ENCODE measurements around the gene RERE. TPM values are rescaled to one million over a fixed set of nuclear protein-coding genes. Genes with fewer than 3 reads are reported as not detected.

The RERE gene
- polyA plus RNA-seq, 1 of the 3 experiments (the other 2 are of a cell fraction), result 8.1 TPM

GRCh38 chr1:8494681-8495080, 322.8 kb downstream of the RERE start:
- Histone ChIP-seq H3K9me2 (no peaks in the 10 kb centered on the region), H3K27ac (ENCODE audit: low read depth in 2 of 2, low read length in 1 of 2) (no peak overlapping the region), H2AFZ (ENCODE audit: low read depth) (no peak overlapping the region), H3K36me3 (replicated peaks in 1 of 2; ENCODE audit: control insufficient read depth in 1 of 2, insufficient read depth in 2 of 2, low read length in 1 of 2) (peaks cover 10% of the 10 kb centered on the region in 2 experiments), H3K27me3 (ENCODE audit: insufficient read depth) (no peaks in the 10 kb centered on the region), H3K9ac (no peak overlapping the region), H3K4me3 (ENCODE audit: low read depth in 2 of 2, low read length in 1 of 2) (no peak overlapping the region), H3K4me1 (ENCODE audit: control insufficient read depth in 1 of 2, insufficient read depth in 2 of 2, low read depth in 1 of 2, low read length in 1 of 2) (peaks cover 0 to 4% of the 10 kb centered on the region in 2 experiments; a peak in 1 of 4 replicates), H3K9me3 (no peaks in the 10 kb centered on the region), H3F3A (replicated peaks; ENCODE audit: insufficient read depth) (peaks cover 8% of the 10 kb centered on the region), H3K79me2 (ENCODE audit: insufficient read depth) (no peaks in the 10 kb centered on the region; the same call in 1 of the 2 replicates), H4K20me1 (ENCODE audit: insufficient read depth) (no peaks in the 10 kb centered on the region), H3K4me2 (no peak overlapping the region)
- ChIA-PET POLR2A (no interaction called here), CTCF (interaction anchor here (1.3 kb wide), 1 partner anchor 146 kb away, joined by 3 read pairs; no protein-coding TSS in a partner anchor)
- 100% methylated on average over 3 of the region's 3 CpGs for WGBS (ENCODE audit: low lambda C conversion rate)
- TF ChIP-seq EP300 (IDR thresholded peaks at IDR 0.05; ENCODE audit: borderline replicate concordance in 1 of 2, low read depth in 1 of 2, low read length in 1 of 2) (no peak), CTCF (IDR thresholded peaks at IDR 0.05) (no peak), RFX5 (IDR thresholded peaks at IDR 0.05; ENCODE audit: low read length) (no peak), RCOR1 (IDR thresholded peaks at IDR 0.05; ENCODE audit: low read length) (no peak), POLR2AphosphoS5 (IDR thresholded peaks at IDR 0.05; ENCODE audit: low read depth, low read length) (no peak), MXI1 (IDR thresholded peaks at IDR 0.05; ENCODE audit: low read depth, low read length) (no peak), TAF1 (IDR thresholded peaks at IDR 0.05; ENCODE audit: borderline replicate concordance, low read depth, low read length) (no peak), GATA2 (CRISPR knock-in tag; IDR thresholded peaks at IDR 0.05) (no peak), FOXJ3 (CRISPR knock-in tag; IDR thresholded peaks at IDR 0.05) (no peak), NFIC (IDR thresholded peaks at IDR 0.05; ENCODE audit: borderline replicate concordance) (no peak), USF1 (IDR thresholded peaks at IDR 0.05; ENCODE audit: borderline replicate concordance, low read depth) (no peak), ELF1 (IDR thresholded peaks at IDR 0.05) (no peak), PBX3 (IDR thresholded peaks at IDR 0.05) (no peak)
- no peak for DNase-seq

- Histone ChIP-seq H4K20me1 (ENCODE audit: insufficient read depth) (no peaks in the 10 kb centered on the region), H3K36me3 (replicated peaks in 1 of 2; ENCODE audit: control insufficient read depth in 1 of 2, insufficient read depth in 2 of 2, low read length in 1 of 2) (peaks cover 10% of the 10 kb centered on the region in 2 experiments), H3K79me2 (ENCODE audit: insufficient read depth) (no peaks in the 10 kb centered on the region; the same call in 1 of the 2 replicates), H3K27me3 (ENCODE audit: insufficient read depth) (no peaks in the 10 kb centered on the region), H3K4me3 (ENCODE audit: low read depth in 2 of 2, low read length in 1 of 2) (no peak overlapping the region), H3K9me3 (no peaks in the 10 kb centered on the region), H3K27ac (ENCODE audit: low read depth in 2 of 2, low read length in 1 of 2) (no peak overlapping the region), H2AFZ (ENCODE audit: low read depth) (no peak overlapping the region), H3F3A (replicated peaks; ENCODE audit: insufficient read depth) (peaks cover 6% of the 10 kb centered on the region), H3K9me2 (no peaks in the 10 kb centered on the region), H3K9ac (no peak overlapping the region), H3K4me2 (no peak overlapping the region), H3K4me1 (ENCODE audit: control insufficient read depth in 1 of 2, insufficient read depth in 2 of 2, low read depth in 1 of 2, low read length in 1 of 2) (peaks cover 0 to 4% of the 10 kb centered on the region in 2 experiments; a peak in 1 of 4 replicates)
- POLR2A ChIA-PET, result no interaction called here
- CTCF ChIA-PET, result interaction anchor here (1.3 kb wide), 1 partner anchor 145 kb away, joined by 3 read pairs; no protein-coding TSS in a partner anchor
- no peak for DNase-seq
- 83% methylated on average over 7 of the region's 7 CpGs for WGBS (ENCODE audit: low lambda C conversion rate)
- no peak for TF ChIP-seq MAX (IDR thresholded peaks at IDR 0.05; ENCODE audit: low read depth)
- no peak for TF ChIP-seq FOXM1 (IDR thresholded peaks at IDR 0.05; ENCODE audit: low read depth)
- TF ChIP-seq RCOR1 (IDR thresholded peaks at IDR 0.05; ENCODE audit: low read length), result no peak
- no peak for TF ChIP-seq FOSL2 (IDR thresholded peaks at IDR 0.05; ENCODE audit: borderline replicate concordance, low read depth)
- no peak for TF ChIP-seq EZH2phosphoT487 (IDR thresholded peaks at IDR 0.05; ENCODE audit: borderline replicate concordance, low read depth)
- TF ChIP-seq TEAD4 (IDR thresholded peaks at IDR 0.05; ENCODE audit: borderline replicate concordance, insufficient read depth), result no peak
- no peak for TF ChIP-seq SIN3A (IDR thresholded peaks at IDR 0.05; ENCODE audit: borderline replicate concordance, low read depth, low read length)
- no peak for TF ChIP-seq IRF3 (IDR thresholded peaks at IDR 0.05; ENCODE audit: low read depth, low read length)
- TF ChIP-seq ZBTB33 (IDR thresholded peaks at IDR 0.05; ENCODE audit: borderline replicate concordance, low read depth), result no peak
These were observed 323.4 kb downstream of the RERE start for GRCh38 chr1:8493916-8494540.

All from SK-N-SH (cell line).